HepG2 (cell line): ENCODE data around the gene RARA. TPM values are rescaled to one million over a fixed set of nuclear protein-coding genes. Genes with fewer than 3 reads are reported as not detected.
A peak's percentile ranks its signal among the peaks of the same experiment; 100 is the strongest.

ENCODE experiments used
- AGO1 ChIP-seq: fragments of 200-400 bp; formaldehyde crosslinking; IDR thresholded peaks from 2 replicates; pipeline ENCODE4 v1.6.1; 2017; ENCODE audit warnings: mild to moderate bottlenecking, low read depth, low read length, moderate library complexity; ENCODE audit not compliant: poor library complexity, severe bottlenecking
- CAMTA2 ChIP-seq: sonication (generic); formaldehyde crosslinking; IDR thresholded peaks from 2 replicates; pipeline ENCODE4 v1.4.0; 2020; ENCODE audit warnings: mild to moderate bottlenecking, missing genetic modification reagents, borderline replicate concordance
- GABPB1 ChIP-seq: IDR thresholded peaks from 2 replicates; pipeline ENCODE4 v1.6.1; 2016; ENCODE audit warnings: mild to moderate bottlenecking, missing genetic modification reagents, moderate library complexity, missing compliant biosample characterization
- GATA4 ChIP-seq: sonication (generic); IDR thresholded peaks from 2 replicates; pipeline ENCODE4 v1.6.1; 2016; ENCODE audit warnings: antibody characterized with exemption, low read depth, borderline replicate concordance
- IKZF1 ChIP-seq: fragments of 450-650 bp; IDR thresholded peaks from 2 replicates; pipeline ENCODE4 v1.7.1; 2016
- ISL2 ChIP-seq: sonication (generic); formaldehyde crosslinking; IDR thresholded peaks from 2 replicates; pipeline ENCODE4 v1.5.0; 2020; ENCODE audit warnings: missing genetic modification reagents
- MBD4 ChIP-seq: IDR thresholded peaks from 2 replicates; pipeline ENCODE4 v1.6.1; 2012; ENCODE audit warnings: low read length, inconsistent platforms, borderline replicate concordance
- MXI1 ChIP-seq: IDR thresholded peaks from 3 replicates; pipeline ENCODE4 v1.6.1; 2012; ENCODE audit warnings: low read depth, low read length, inconsistent platforms, borderline replicate concordance
- NR2F1 ChIP-seq, 2 experiments: fragments of 450-650 bp in 1 of 2; formaldehyde crosslinking in 1 of 2; IDR thresholded peaks; 2 replicates each; pipeline versions ENCODE4 v1.5.0 to v1.6.1; 2016 to 2020; ENCODE audit warnings: mild to moderate bottlenecking in 1 of 2, missing compliant biosample characterization in 1 of 2, missing genetic modification reagents in 1 of 2, moderate library complexity in 1 of 2
- PHF20 ChIP-seq: sonication (generic); formaldehyde crosslinking; IDR thresholded peaks from 2 replicates; pipeline ENCODE4 v1.5.0; 2020; ENCODE audit warnings: mild to moderate bottlenecking, missing genetic modification reagents
- POLR2AphosphoS2 ChIP-seq: IDR thresholded peaks from 2 replicates; pipeline ENCODE4 v1.6.1; 2011; ENCODE audit warnings: low read depth, low read length, improper control_type of control experiment
- SALL2 ChIP-seq: sonication (generic); formaldehyde crosslinking; IDR thresholded peaks from 2 replicates; pipeline ENCODE4 v1.8.1; 2023; ENCODE audit warnings: mild to moderate bottlenecking, missing genetic modification reagents, inconsistent platforms
- SOX6 ChIP-seq, 2 experiments: fragments of 450-650 bp in 1 of 2; sonication (generic) in 1 of 2; formaldehyde crosslinking in 1 of 2; IDR thresholded peaks; 2 replicates each; pipeline versions ENCODE4 v1.4.0 to v1.6.1; 2017 to 2020; ENCODE audit warnings: antibody characterized with exemption in 1 of 2, mild to moderate bottlenecking in 1 of 2, missing genetic modification reagents in 1 of 2
- TAF1 ChIP-seq: sonication (generic); formaldehyde crosslinking; IDR thresholded peaks from 2 replicates; pipeline ENCODE4 v1.4.0; 2020; ENCODE audit warnings: missing genetic modification reagents
- U2AF1 ChIP-seq: fragments of 200-400 bp; formaldehyde crosslinking; optimal IDR thresholded peaks from 2 replicates; pipeline ENCODE3; 2017; ENCODE audit warnings: mild to moderate bottlenecking, low read depth, low read length
- ZBTB20 ChIP-seq: sonication (generic); formaldehyde crosslinking; IDR thresholded peaks from 2 replicates; pipeline ENCODE4 v1.8.1; 2023; ENCODE audit warnings: missing genetic modification reagents, low read depth, mild to moderate bottlenecking, borderline replicate concordance
- ZFP90 ChIP-seq: sonication (generic); formaldehyde crosslinking; IDR thresholded peaks from 2 replicates; pipeline ENCODE4 v1.8.0; 2022; ENCODE audit warnings: missing genetic modification reagents, mild to moderate bottlenecking, inconsistent platforms, borderline replicate concordance
- ZKSCAN8 ChIP-seq: IDR thresholded peaks from 2 replicates; pipeline ENCODE4 v1.6.1; 2016; ENCODE audit warnings: borderline replicate concordance, missing genetic modification reagents, missing compliant biosample characterization
- ZNF136 ChIP-seq: sonication (generic); formaldehyde crosslinking; IDR thresholded peaks from 2 replicates; pipeline ENCODE4 v1.8.1; 2022; ENCODE audit warnings: low read depth, mild to moderate bottlenecking, moderate library complexity, missing genetic modification reagents
- ZNF335 ChIP-seq: sonication (generic); formaldehyde crosslinking; IDR thresholded peaks from 2 replicates; pipeline ENCODE4 v1.4.0; 2020; ENCODE audit warnings: missing genetic modification reagents
- ZNF616 ChIP-seq: sonication (generic); formaldehyde crosslinking; IDR thresholded peaks from 2 replicates; pipeline ENCODE4 v1.5.0; 2020; ENCODE audit warnings: low read depth, mild to moderate bottlenecking, missing genetic modification reagents
- ZNF724P ChIP-seq: sonication (generic); formaldehyde crosslinking; IDR thresholded peaks from 2 replicates; pipeline ENCODE4 v1.8.0; 2022; ENCODE audit warnings: missing genetic modification reagents, borderline replicate concordance
- ZNF816 ChIP-seq: sonication (generic); formaldehyde crosslinking; IDR thresholded peaks from 2 replicates; pipeline ENCODE4 v1.8.0; 2022; ENCODE audit warnings: missing genetic modification reagents, mild to moderate bottlenecking, borderline replicate concordance
- ZNF841 ChIP-seq: sonication (generic); formaldehyde crosslinking; IDR thresholded peaks from 2 replicates; pipeline ENCODE4 v1.8.1; 2023; ENCODE audit warnings: missing genetic modification reagents, borderline replicate concordance
- polyA plus RNA-seq, 8 experiments: library from polyadenylated mRNA; depleted of rRNA in 3 of 8; stranded (reverse) in 7 of 8; unstranded in 1 of 8; fragments of >200 nt; fragmentation: Illumina TruSeq in 4 of 8; extraction: Trizol in 4 of 8; gene quantifications; 2 replicates each; pipeline versions ENCODE4 v1.2.1 to v1.2.3, GENCODE V29; 2011 to 2016; ENCODE audit warnings: low read depth in 4 of 8, missing spikeins in 1 of 8, mixed read lengths in 1 of 8; ENCODE audit not compliant: insufficient read depth in 1 of 8
- total RNA-seq, 5 experiments: library from RNA; depleted of rRNA; stranded (reverse); fragments of >200 nt; fragmentation: Illumina TruSeq; extraction: Trizol; gene quantifications; 2 replicates each; pipeline ENCODE4 v1.2.3, GENCODE V29; 2016; ENCODE audit warnings: low read depth in 1 of 5
- TF ChIP-seq, protein P1 (sequence below): sonication (generic); formaldehyde crosslinking; IDR thresholded peaks from 2 replicates; pipeline ENCODE4 v1.5.0; 2020; ENCODE audit warnings: mild to moderate bottlenecking, missing genetic modification reagents
- TF ChIP-seq, protein P2 (sequence below): sonication (generic); formaldehyde crosslinking; IDR thresholded peaks from 2 replicates; pipeline ENCODE4 v1.4.0; 2020; ENCODE audit warnings: missing genetic modification reagents

RARA gene
- total and polyA plus RNA-seq, 2 of the 13 experiments (the other 11 are each of a cell fraction or from before 2014, with no cell fraction given), result 6.4 to 8.6 TPM

- no peak for TF ChIP-seq SOX6 (IDR thresholded peaks at IDR 0.05)
- peak; percentile 86 for TF ChIP-seq SOX6 (CRISPR knock-in tag; IDR thresholded peaks at IDR 0.05)
- TF ChIP-seq, protein P1, sequence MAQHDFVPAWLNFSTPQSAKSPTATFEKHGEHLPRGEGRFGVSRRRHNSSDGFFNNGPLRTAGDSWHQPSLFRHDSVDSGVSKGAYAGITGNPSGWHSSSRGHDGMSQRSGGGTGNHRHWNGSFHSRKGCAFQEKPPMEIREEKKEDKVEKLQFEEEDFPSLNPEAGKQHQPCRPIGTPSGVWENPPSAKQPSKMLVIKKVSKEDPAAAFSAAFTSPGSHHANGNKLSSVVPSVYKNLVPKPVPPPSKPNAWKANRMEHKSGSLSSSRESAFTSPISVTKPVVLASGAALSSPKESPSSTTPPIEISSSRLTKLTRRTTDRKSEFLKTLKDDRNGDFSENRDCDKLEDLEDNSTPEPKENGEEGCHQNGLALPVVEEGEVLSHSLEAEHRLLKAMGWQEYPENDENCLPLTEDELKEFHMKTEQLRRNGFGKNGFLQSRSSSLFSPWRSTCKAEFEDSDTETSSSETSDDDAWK (CRISPR knock-in tag), result no peak
- TF ChIP-seq GABPB1 (CRISPR knock-in tag), result no peak; the same call in none of the 2 replicates
- no peak for TF ChIP-seq ZFP90
- TF ChIP-seq, protein P2, sequence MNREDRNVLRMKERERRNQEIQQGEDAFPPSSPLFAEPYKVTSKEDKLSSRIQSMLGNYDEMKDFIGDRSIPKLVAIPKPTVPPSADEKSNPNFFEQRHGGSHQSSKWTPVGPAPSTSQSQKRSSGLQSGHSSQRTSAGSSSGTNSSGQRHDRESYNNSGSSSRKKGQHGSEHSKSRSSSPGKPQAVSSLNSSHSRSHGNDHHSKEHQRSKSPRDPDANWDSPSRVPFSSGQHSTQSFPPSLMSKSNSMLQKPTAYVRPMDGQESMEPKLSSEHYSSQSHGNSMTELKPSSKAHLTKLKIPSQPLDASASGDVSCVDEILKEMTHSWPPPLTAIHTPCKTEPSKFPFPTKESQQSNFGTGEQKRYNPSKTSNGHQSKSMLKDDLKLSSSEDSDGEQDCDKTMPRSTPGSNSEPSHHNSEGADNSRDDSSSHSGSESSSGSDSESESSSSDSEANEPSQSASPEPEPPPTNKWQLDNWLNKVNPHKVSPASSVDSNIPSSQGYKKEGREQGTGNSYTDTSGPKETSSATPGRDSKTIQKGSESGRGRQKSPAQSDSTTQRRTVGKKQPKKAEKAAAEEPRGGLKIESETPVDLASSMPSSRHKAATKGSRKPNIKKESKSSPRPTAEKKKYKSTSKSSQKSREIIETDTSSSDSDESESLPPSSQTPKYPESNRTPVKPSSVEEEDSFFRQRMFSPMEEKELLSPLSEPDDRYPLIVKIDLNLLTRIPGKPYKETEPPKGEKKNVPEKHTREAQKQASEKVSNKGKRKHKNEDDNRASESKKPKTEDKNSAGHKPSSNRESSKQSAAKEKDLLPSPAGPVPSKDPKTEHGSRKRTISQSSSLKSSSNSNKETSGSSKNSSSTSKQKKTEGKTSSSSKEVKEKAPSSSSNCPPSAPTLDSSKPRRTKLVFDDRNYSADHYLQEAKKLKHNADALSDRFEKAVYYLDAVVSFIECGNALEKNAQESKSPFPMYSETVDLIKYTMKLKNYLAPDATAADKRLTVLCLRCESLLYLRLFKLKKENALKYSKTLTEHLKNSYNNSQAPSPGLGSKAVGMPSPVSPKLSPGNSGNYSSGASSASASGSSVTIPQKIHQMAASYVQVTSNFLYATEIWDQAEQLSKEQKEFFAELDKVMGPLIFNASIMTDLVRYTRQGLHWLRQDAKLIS (CRISPR knock-in tag), result no peak
- TF ChIP-seq ZNF136 (CRISPR knock-in tag), result no peak
- TF ChIP-seq ZNF335 (CRISPR knock-in tag), result peak; percentile 55; the same call in 1 of the 2 replicates
- no peak for TF ChIP-seq U2AF1
- no peak for TF ChIP-seq CAMTA2 (CRISPR knock-in tag)
- no peak for TF ChIP-seq PHF20 (CRISPR knock-in tag)
- no peak for TF ChIP-seq ZNF816
- no peak for TF ChIP-seq MBD4
- TF ChIP-seq IKZF1, result no peak
- peak; percentile 72; the same call in 1 of the 2 replicates for TF ChIP-seq ZKSCAN8 (CRISPR knock-in tag)
- TF ChIP-seq ZNF616, result no peak
- TF ChIP-seq GATA4, result no peak
- TF ChIP-seq MXI1, result no peak; the same call in 2 of the 3 replicates
- TF ChIP-seq ZNF841 (CRISPR knock-in tag), result no peak
- TF ChIP-seq ISL2 (CRISPR knock-in tag), result peak; percentile 73; the same call in 1 of the 2 replicates
- TF ChIP-seq AGO1, result no peak
- TF ChIP-seq POLR2AphosphoS2, result no peak
- TF ChIP-seq TAF1, result no peak
- no peak for TF ChIP-seq ZNF724P (CRISPR knock-in tag)
- no peak for TF ChIP-seq SALL2 (CRISPR knock-in tag)
- TF ChIP-seq ZBTB20 (CRISPR knock-in tag), result no peak
- peak in 1 of 2 experiments; percentile 67; a peak in 1 of 4 replicates for TF ChIP-seq NR2F1 (CRISPR knock-in tag; IDR thresholded peaks at IDR 0.05)
These were observed 43.9 kb downstream of the RARA start (continued) for GRCh38 chr17:40352779-40353394.
